Renal cortical epithelial cell (primary cell): Measurements from ENCODE around the gene ARL5A. TPM values are rescaled to one million over a fixed set of nuclear protein-coding genes. Genes with fewer than 3 reads are reported as not detected.
"Not testable (repeated sequence)": the region's sequence is repeated elsewhere in the genome, so short reads cannot be mapped to it uniquely, and the experiment has no call there.

ENCODE experiments used
- DNase-seq: peaks from one replicate; pipeline ENCODE4 v3.0.0-alpha.2; 2011; ENCODE audit warnings: low read depth
- total RNA-seq: library from RNA; depleted of rRNA; stranded (reverse); fragments of >200 nt; gene quantifications from 2 replicates; pipeline ENCODE4 v1.2.3, GENCODE V29; 2014

Gene ARL5A, protein sequence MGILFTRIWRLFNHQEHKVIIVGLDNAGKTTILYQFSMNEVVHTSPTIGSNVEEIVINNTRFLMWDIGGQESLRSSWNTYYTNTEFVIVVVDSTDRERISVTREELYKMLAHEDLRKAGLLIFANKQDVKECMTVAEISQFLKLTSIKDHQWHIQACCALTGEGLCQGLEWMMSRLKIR
- 85.4 and 97.2 TPM in 2 replicates for total RNA-seq

DNA sequence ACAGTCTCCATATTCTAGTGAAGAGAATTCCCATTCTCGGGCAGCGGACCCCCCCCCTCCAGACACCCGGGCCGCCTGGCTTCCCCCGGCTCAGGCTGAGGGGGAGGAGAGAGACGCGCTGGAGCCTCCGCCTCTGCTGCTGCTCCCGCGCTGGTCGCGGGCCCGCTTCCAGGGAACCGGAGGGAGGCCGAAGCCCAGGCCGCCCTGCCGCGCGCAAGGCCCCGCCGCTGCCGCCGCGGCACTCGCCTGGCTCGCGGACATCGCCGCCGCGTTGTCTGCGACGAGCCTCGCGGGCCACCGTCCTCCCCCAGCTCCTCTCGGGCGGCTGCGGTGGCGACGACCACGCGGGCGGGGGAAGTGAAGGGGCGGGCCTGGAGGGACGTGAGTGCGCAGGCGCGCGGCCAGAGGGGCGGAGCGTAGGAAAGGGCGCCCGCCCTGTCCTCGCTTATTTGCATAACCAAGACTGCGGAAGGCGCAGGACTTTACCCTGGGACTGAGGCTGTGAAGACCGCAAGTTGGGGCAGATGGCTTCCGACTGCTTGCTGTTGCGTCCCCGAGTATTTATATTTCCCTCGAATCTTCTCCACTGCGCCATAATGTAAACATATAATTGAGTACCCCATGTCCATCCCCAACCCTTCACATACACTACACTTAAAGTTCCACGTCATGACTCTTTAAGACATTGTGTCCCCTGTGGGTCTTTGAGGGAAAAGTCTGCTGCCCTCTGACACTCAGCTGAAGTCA, at the start of gene ARL5A:
ARL5A (minus strand) TSS at position 279 of the 747 bp plus-strand sequence; CDS start at position 34, 245 bp downstream.
- DNase-seq: peak; percentile 87

- not testable (repeated sequence) for DNase-seq
Observed at GRCh38 chr2:151875631-151876030, 47.4 kb upstream of the ARL5A start.

DNA sequence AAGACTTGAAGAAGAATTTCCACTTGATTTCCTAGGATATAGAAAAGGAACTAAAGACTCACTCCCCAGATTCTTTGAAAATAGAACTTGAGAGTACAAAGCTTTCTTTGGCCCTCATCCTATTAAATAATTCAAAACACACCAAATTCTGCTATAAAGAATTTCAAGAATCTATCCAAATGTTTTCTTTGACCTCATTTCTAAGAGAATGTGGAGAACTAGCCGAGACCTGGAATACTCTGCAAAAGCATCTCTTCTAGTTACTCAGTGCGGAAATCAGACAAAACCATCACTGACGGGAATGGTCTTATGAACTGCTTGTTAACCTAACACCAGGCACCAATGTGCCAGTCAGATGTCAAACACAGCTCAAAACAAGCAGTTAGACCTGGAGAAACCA, 44.2 kb upstream of the ARL5A start:
- DNase-seq: no peak

DNA sequence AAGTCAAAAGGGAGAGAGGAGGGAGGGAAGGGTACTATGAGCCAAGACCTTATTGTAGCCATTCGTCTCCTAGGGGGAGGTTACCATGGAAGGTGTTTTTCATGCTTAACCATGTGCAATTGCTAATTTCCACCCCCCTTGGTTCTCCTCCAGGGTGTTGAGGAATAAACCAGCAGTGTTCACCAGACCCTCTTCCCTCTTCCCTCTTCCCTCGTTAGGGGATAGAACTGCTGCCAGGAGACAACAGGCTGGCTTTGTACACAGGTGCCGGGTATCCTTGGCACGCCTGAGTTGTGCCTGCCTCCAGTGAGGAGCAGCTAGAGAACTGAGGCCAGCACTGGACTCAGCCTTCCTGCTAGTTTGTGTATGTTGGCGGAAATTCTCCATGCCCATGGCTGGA, 41.1 kb upstream of the ARL5A start:
- DNase-seq: no peak

GRCh38 chr2:151862700-151863099, 34.5 kb upstream of the ARL5A start:
- DNase-seq: peak; percentile 97

GRCh38 chr2:151861174-151861573, 33.0 kb upstream of the ARL5A start:
- no peak for DNase-seq

DNA sequence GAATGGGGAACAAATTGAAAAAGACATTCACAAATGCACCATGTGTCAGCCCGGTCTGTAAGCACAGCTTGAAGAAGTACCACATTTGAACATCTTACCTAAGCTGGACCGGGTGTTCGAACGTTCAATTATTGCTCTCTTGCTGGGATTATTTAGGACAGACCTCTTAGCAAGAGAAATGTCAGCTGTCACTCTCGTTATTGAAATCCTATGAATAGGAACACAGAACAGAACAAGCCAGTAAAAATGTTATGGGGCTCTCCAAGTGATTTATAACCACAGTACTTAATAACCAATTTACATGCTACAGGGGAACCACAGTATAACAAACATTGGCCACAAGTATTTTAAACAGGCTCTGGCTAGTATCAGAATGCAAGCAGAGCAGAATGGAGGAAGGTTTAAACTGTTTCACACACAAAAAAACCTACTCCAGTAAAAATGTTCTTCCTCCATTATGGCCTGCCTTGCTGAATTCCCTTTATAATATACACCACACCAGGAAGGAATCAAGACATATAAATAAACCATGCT, 32.5 kb upstream of the ARL5A start:
- peak; percentile 76 for DNase-seq

- DNase-seq: peak; percentile 41
Observed at GRCh38 chr2:151860210-151860609, 32.0 kb upstream of the ARL5A start.

- DNase-seq: peak; percentile 92
Observed at GRCh38 chr2:151857650-151858049, 29.4 kb upstream of the ARL5A start.

GRCh38 chr2:151855111-151855510, 26.9 kb upstream of the ARL5A start:
- no peak for DNase-seq

GRCh38 chr2:151853070-151853758, 25.0 kb upstream of the ARL5A start:
- DNase-seq: no peak

- no peak for DNase-seq
Observed at GRCh38 chr2:151852260-151853069, 24.2 kb upstream of the ARL5A start.

DNA sequence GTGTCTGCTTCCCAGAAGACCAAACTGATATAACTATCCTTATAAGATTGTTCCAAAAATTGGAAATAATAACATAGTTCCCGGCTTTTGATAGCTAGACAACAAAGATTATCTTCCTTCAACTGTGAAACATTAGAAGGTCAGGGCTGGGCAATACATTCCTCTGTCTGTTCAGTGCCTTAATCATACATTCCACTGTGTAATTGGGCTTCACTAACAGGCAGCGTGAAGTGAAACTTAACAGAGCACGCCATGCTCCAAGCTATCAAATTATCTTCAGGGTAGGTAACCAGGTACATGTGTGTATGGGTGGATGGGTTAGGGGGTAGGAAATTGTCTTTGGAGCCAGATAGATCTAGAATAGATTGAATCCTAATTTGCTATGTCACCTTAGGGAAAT, 23.5 kb upstream of the ARL5A start:
- DNase-seq: peak; percentile 81

DNA sequence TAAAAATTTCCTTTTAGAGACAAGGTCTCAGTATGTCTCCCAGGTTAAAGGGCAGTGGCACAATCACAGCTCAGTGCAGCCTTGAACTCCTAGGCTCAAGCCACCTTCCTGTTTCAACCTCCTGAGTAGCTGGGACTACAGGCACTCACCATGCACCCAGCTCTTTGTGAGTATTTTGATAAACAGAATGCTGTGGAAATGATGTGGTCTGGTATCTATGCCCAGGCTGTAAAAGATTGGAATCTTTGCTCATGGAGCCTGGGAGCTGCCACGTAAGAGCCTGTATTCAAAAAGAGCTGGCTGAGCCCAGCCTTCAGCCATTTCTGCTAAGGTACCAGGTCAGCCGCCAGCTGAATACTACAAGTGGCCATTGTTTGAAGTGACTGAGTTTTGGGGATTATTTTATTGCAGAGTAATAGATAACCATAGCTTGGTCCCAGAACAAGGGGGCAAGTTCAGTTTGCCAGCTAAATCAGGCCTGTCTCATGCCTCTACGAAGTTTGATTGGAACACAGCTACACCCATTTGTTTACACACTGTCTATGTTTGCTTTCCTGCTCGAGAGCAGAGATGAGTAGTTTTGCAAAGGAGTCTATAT, 21.3 kb upstream of the ARL5A start:
- no peak for DNase-seq

DNA sequence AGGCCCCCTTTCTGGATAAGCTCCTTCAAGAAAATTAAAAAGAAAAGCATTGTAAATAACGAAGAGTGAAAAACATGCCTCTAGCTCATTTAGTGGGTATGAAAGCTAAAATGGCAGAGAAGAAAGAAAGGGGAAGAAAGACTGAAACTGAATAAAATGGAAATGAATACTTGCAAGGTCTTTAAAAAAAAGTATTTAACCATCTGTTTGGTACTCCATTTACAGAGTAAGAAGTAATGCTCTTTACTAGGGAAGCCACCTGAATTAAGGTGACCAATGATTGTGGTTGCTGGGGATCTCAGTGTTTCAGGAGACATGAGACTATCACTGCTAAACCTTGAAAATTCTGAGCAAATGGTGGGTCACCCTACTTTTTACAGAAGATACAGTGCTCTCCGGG, 17.7 kb upstream of the ARL5A start:
- no peak for DNase-seq

GRCh38 chr2:151845481-151845880, 17.3 kb upstream of the ARL5A start:
- DNase-seq: no peak

- no peak for DNase-seq
Observed at GRCh38 chr2:151844211-151844896, 16.1 kb upstream of the ARL5A start.

DNA sequence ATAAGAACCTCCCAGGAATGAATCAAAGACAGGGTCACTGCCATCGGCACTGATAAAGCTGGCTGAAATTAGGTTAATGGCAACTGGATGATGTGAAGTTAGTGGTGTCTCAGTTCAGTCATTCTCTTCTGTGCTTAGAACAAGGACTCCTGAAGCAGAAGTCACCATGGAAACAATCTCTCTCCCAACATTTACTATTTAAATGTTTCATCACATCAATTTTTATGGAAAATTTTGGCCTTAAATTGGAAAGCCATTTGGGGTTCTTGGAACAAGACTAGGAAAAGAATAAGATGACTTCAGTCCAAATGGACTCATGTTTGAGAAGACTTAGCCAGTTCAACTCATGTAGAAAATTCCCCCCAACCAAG, 15.5 kb upstream of the ARL5A start:
- DNase-seq: no peak

DNA sequence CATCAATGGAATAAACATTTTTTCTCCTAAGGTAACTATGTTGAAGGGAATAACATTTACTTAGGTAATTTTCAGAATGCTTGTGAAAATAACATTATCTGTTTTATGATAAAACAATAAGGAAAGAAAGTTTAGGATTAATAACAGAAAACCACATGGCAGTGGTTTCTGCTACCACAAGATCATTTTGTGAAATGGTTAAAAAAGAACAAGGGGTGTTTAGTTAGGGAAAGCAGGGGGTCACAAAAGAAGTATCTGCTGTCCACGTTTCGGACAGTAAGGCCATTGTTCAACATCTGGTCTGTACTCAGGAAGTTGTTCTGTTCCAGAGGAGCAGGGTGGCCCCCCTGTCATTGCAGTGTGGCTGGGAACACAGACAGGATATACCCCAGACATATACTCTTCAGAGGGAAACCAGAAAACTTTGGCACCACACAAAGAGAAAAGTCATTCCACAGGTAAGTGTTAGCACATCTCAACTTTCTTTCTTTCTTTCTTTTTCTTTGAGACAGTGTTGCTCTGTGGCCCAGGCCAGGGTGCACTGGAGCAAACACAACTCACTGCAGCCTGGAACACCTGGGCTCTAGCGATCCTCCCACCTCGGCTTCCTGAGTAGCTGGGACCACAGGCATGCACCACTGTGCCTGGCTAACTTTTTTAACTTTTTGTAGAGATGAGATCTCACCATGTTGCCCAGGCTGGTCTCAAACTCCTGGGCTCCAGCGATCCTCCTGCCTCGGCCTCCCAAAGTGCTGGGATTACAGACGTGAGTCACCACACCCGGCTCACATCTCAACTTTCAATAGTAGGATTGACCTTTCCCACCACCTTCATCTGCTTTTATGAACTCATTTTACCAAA, 14.8 kb upstream of the ARL5A start:
- DNase-seq: no peak

DNA sequence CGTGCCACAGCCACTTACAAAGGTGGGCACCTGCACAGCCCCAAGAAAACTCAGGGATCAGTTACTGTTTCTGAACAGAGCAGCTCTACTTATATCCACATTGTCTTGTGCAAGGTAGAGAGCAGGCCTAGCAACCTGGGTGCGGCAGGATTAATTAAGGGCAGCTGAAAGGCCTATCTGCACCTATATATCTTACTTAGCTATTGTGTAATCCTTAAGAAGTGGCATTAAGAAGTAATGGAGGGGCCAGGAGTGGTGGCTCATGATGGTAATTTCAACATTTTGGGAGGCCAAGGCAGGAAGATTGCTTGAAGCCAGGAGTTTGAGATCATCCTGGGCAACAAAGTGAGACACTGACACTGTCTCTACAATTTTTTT, 12.8 kb upstream of the ARL5A start:
- DNase-seq: no peak
